GM18498 (cell line): ENCODE measurements around the gene DOCK2.
A peak's percentile ranks its signal among the peaks of the same experiment; 100 is the strongest.
"Not testable (repeated sequence)": the region's sequence is repeated elsewhere in the genome, so short reads cannot be mapped to it uniquely, and the experiment has no call there.

Experiments used
- ATAC-seq: cut with Tn5 transposase; IDR thresholded peaks from one replicate; pipeline ENCODE4 v1.9.1; 2021; ENCODE audit warnings: mild to moderate bottlenecking, moderate library complexity; ENCODE audit not compliant: unreplicated experiment

DOCK2 gene

GRCh38 chr5:169637549-169638121 lies 560 bp downstream of the DOCK2 start:
- peak; percentile 69 for ATAC-seq

- ATAC-seq, result no peak
These were observed 4.2 kb downstream of the DOCK2 start for GRCh38 chr5:169641253-169641652.

- ATAC-seq, result peak; percentile 21
These were observed 9.8 kb downstream of the DOCK2 start for GRCh38 chr5:169646856-169647255.

GRCh38 chr5:169647566-169647965 lies 10.5 kb downstream of the DOCK2 start:
- ATAC-seq, result peak; percentile 54

- ATAC-seq, result no peak
These were observed 11.7 kb downstream of the DOCK2 start for GRCh38 chr5:169648725-169649310.

GRCh38 chr5:169649486-169649885 lies 12.4 kb downstream of the DOCK2 start:
- ATAC-seq, result no peak

GRCh38 chr5:169650701-169651331 lies 13.7 kb downstream of the DOCK2 start:
- peak; percentile 57 for ATAC-seq

- no peak for ATAC-seq
These were observed 14.5 kb downstream of the DOCK2 start for GRCh38 chr5:169651526-169651925.

GRCh38 chr5:169652057-169652456 lies 15.0 kb downstream of the DOCK2 start:
- ATAC-seq, result no peak

- ATAC-seq, result no peak
These were observed 16.0 kb downstream of the DOCK2 start for GRCh38 chr5:169653091-169653490.

GRCh38 chr5:169655353-169655752 lies 18.3 kb downstream of the DOCK2 start:
- ATAC-seq, result no peak

- ATAC-seq, result peak; percentile 55
These were observed 19.2 kb downstream of the DOCK2 start for GRCh38 chr5:169656125-169656901.

GRCh38 chr5:169657127-169657526 lies 20.1 kb downstream of the DOCK2 start:
- peak; percentile 63 for ATAC-seq

- ATAC-seq, result not testable (repeated sequence)
These were observed 25.4 kb downstream of the DOCK2 start for GRCh38 chr5:169662451-169662850.

- no peak for ATAC-seq
These were observed 26.5 kb downstream of the DOCK2 start for GRCh38 chr5:169663537-169663936.

GRCh38 chr5:169666365-169666764 lies 29.3 kb downstream of the DOCK2 start:
- no peak for ATAC-seq

- ATAC-seq, result no peak
These were observed 31.0 kb downstream of the DOCK2 start for GRCh38 chr5:169667896-169668674.

- no peak for ATAC-seq
These were observed 31.7 kb downstream of the DOCK2 start for GRCh38 chr5:169668732-169669131.

GRCh38 chr5:169670769-169671525 lies 33.9 kb downstream of the DOCK2 start:
- peak; percentile 99 for ATAC-seq

GRCh38 chr5:169682026-169682425 lies 45.0 kb downstream of the DOCK2 start:
- ATAC-seq, result no peak
